Activated CD8-positive, alpha-beta T cell treated with anti-CD3 and anti-CD28 coated beads, Interleukin-2, amount 10 ng/mL, durations not matched to agents 7 days and 5 days (primary cell): ENCODE measurements around the gene STRAP. TPM values are rescaled to one million over a fixed set of nuclear protein-coding genes. Genes with fewer than 3 reads are reported as not detected.

Experiments
- ATAC-seq: fragments of 150-1000 bp; cut with Tn5 transposase; one replicate; pipeline ENCODE4 v1.10.0; 2021; ENCODE audit warnings: moderate library complexity
- CTCF ChIA-PET: fragments of 350-600 bp; sonication (Branson Sonifier 250); formaldehyde crosslinking; loops from one replicate; lab custom pipeline; 2021; ENCODE audit warnings: antibody characterized with exemption; lab: Charles Lee
- POLR2A ChIA-PET: fragments of 350-600 bp; sonication (Branson Sonifier 250); formaldehyde crosslinking; loops from one replicate; lab custom pipeline; 2021; ENCODE audit warnings: antibody characterized with exemption; lab: Charles Lee
- DNase-seq: peaks from one replicate; pipeline ENCODE4 v3.0.0-alpha.2; 2020
- H3K27ac Mint-ChIP-seq: one replicate; pipeline ENCODE4 v1.8.0; 2021; ENCODE audit warnings: mild to moderate bottlenecking, mixed read lengths
- H3K27me3 Mint-ChIP-seq: one replicate; pipeline ENCODE4 v1.8.0; 2021; ENCODE audit warnings: low read depth, mixed read lengths
- H3K36me3 Mint-ChIP-seq: one replicate; pipeline ENCODE4 v1.8.0; 2021; ENCODE audit warnings: low read depth, mixed read lengths
- H3K4me1 Mint-ChIP-seq: one replicate; pipeline ENCODE4 v1.8.0; 2021; ENCODE audit warnings: low read depth, mixed read lengths
- H3K4me3 Mint-ChIP-seq: one replicate; pipeline ENCODE4 v1.8.0; 2021; ENCODE audit warnings: mild to moderate bottlenecking, mixed read lengths
- H3K9me3 Mint-ChIP-seq: one replicate; pipeline ENCODE4 v1.8.0; 2022; ENCODE audit warnings: mixed read lengths; ENCODE audit not compliant: insufficient read depth
- total RNA-seq, 2 experiments: library from RNA; stranded (reverse); gene quantifications; one replicate each; pipeline ENCODE4 v1.2.3, GENCODE V29; 2021

STRAP gene
- total RNA-seq, 2 experiments from 2014 or later: 87.5 to 90.8 TPM

GRCh38 chr12:15853877-15854276 is 28.3 kb upstream of the STRAP start:
- DNase-seq: no peak
- Mint-ChIP-seq H3K9me3 (no peaks in the 10 kb centered on the region), H3K27ac (no peak overlapping the region), H3K36me3 (no peaks in the 10 kb centered on the region), H3K4me3 (no peak overlapping the region), H3K4me1 (no peaks in the 10 kb centered on the region), H3K27me3 (peaks cover 8% of the 10 kb centered on the region)
- ChIA-PET CTCF (interaction anchor here (3.9 kb wide), 1 partner anchor 263 kb away, joined by 29 read pairs; no protein-coding TSS in a partner anchor), POLR2A (no interaction called here)
- ATAC-seq: no peak

GRCh38 chr12:15854916-15855315 is 27.3 kb upstream of the STRAP start:
- no peak overlapping the region for H3K27ac Mint-ChIP-seq
- POLR2A ChIA-PET: no interaction called here
- H3K4me1 Mint-ChIP-seq: no peaks in the 10 kb centered on the region

GRCh38 chr12:15855646-15856045 is 26.5 kb upstream of the STRAP start:
- H3K4me3 Mint-ChIP-seq: no peak overlapping the region
- H3K27ac Mint-ChIP-seq: no peak overlapping the region

More at GRCh38 chr12:15854916-15855315, 27.3 kb upstream of the STRAP start:
- CTCF ChIA-PET: interaction anchor here (1.0 to 3.9 kb wide), 6 partner anchors 8 to 327 kb away, joined by 4 to 29 read pairs (median 6); no protein-coding TSS in a partner anchor
- Mint-ChIP-seq H3K4me3 (no peak overlapping the region), H3K36me3 (no peaks in the 10 kb centered on the region), H3K9me3 (no peaks in the 10 kb centered on the region), H3K27me3 (peaks cover 10% of the 10 kb centered on the region)
- no peak for ATAC-seq
- DNase-seq: no peak

GRCh38 chr12:15856097-15856982 is 25.8 kb upstream of the STRAP start:
- H3K36me3 Mint-ChIP-seq: no peaks in the 10 kb centered on the region
- peak; percentile 65 for ATAC-seq
- DNase-seq: peak; percentile 69
- H3K27me3 Mint-ChIP-seq: peaks cover 16% of the 10 kb centered on the region
- no peak overlapping the region for H3K27ac Mint-ChIP-seq
- no peaks in the 10 kb centered on the region for H3K9me3 Mint-ChIP-seq
- CTCF ChIA-PET: interaction anchor here (0.6 to 3.9 kb wide), 20 partner anchors 9 to 333 kb away, joined by 3 to 32 read pairs (median 4); partner anchors contain the start of genes DERA and EPS8
- H3K4me1 Mint-ChIP-seq: no peaks in the 10 kb centered on the region
- H3K4me3 Mint-ChIP-seq: no peak overlapping the region
- POLR2A ChIA-PET: interaction anchor here (0.8 kb wide), 1 partner anchor 266 kb away, joined by 3 read pairs; no protein-coding TSS in a partner anchor

More at GRCh38 chr12:15855646-15856045, 26.5 kb upstream of the STRAP start:
- DNase-seq (no peak), ATAC-seq (no peak)
- POLR2A ChIA-PET: interaction anchor here (0.8 kb wide), 1 partner anchor 265 kb away, joined by 3 read pairs; no protein-coding TSS in a partner anchor
- Mint-ChIP-seq H3K4me1 (no peaks in the 10 kb centered on the region), H3K36me3 (no peaks in the 10 kb centered on the region), H3K9me3 (no peaks in the 10 kb centered on the region), H3K27me3 (peaks cover 13% of the 10 kb centered on the region)
- CTCF ChIA-PET: interaction anchor here (0.9 to 3.9 kb wide), 11 partner anchors 9 to 332 kb away, joined by 3 to 29 read pairs (median 4); no protein-coding TSS in a partner anchor

GRCh38 chr12:15858353-15858752 is 23.8 kb upstream of the STRAP start:
- no peaks in the 10 kb centered on the region for H3K4me1 Mint-ChIP-seq
- ATAC-seq (no peak), DNase-seq (no peak)
- H3K4me3 Mint-ChIP-seq: no peak overlapping the region
- ChIA-PET CTCF (interaction anchor here (0.7 to 2.9 kb wide), 9 partner anchors 13 to 326 kb away, joined by 3 to 32 read pairs (median 5); partner anchors contain the start of genes DERA and EPS8), POLR2A (interaction anchor here (0.9 kb wide), 1 partner anchor 70 kb away, joined by 3 read pairs; no protein-coding TSS in a partner anchor)
- peaks cover 20% of the 10 kb centered on the region for H3K27me3 Mint-ChIP-seq
- no peak overlapping the region for H3K27ac Mint-ChIP-seq
- H3K9me3 Mint-ChIP-seq: no peaks in the 10 kb centered on the region
- no peaks in the 10 kb centered on the region for H3K36me3 Mint-ChIP-seq

- Mint-ChIP-seq H3K4me1 (peaks cover 6% of the 10 kb centered on the region), H3K9me3 (no peaks in the 10 kb centered on the region), H3K27me3 (peaks cover 20% of the 10 kb centered on the region), H3K36me3 (no peaks in the 10 kb centered on the region), H3K4me3 (no peak overlapping the region), H3K27ac (no peak overlapping the region)
- ATAC-seq: no peak
- ChIA-PET POLR2A (no interaction called here), CTCF (interaction anchor here (0.7 to 2.9 kb wide), 4 partner anchors 17 to 327 kb away, joined by 4 to 32 read pairs (median 16); no protein-coding TSS in a partner anchor)
- DNase-seq: no peak
Measured at GRCh38 chr12:15859116-15859515, 23.1 kb upstream of the STRAP start.

- Mint-ChIP-seq H3K27ac (no peak overlapping the region), H3K36me3 (no peaks in the 10 kb centered on the region), H3K27me3 (peaks cover 27% of the 10 kb centered on the region), H3K4me1 (peaks cover 7% of the 10 kb centered on the region), H3K9me3 (no peaks in the 10 kb centered on the region), H3K4me3 (no peak overlapping the region)
- ChIA-PET CTCF (interaction anchor here (1.0 kb wide), 1 partner anchor 270 kb away, joined by 3 read pairs; no protein-coding TSS in a partner anchor), POLR2A (no interaction called here)
- no peak for DNase-seq
- ATAC-seq: no peak
Measured at GRCh38 chr12:15861404-15861803, 20.8 kb upstream of the STRAP start.

- Mint-ChIP-seq H3K4me1 (peaks cover 7% of the 10 kb centered on the region), H3K4me3 (no peak overlapping the region), H3K27ac (no peak overlapping the region), H3K27me3 (peaks cover 29% of the 10 kb centered on the region), H3K9me3 (no peaks in the 10 kb centered on the region), H3K36me3 (no peaks in the 10 kb centered on the region)
- ChIA-PET POLR2A (interaction anchor here (1.0 kb wide), 1 partner anchor 20 kb away, joined by 3 read pairs; no protein-coding TSS in a partner anchor), CTCF (no interaction called here)
- ATAC-seq: no peak
- no peak for DNase-seq
Measured at GRCh38 chr12:15862840-15863239, 19.3 kb upstream of the STRAP start.

GRCh38 chr12:15863372-15863771 is 18.8 kb upstream of the STRAP start:
- no peak for ATAC-seq
- Mint-ChIP-seq H3K36me3 (no peaks in the 10 kb centered on the region), H3K9me3 (no peaks in the 10 kb centered on the region), H3K4me1 (peaks cover 7% of the 10 kb centered on the region), H3K4me3 (no peak overlapping the region), H3K27ac (no peak overlapping the region), H3K27me3 (peaks cover 28% of the 10 kb centered on the region)
- CTCF ChIA-PET: interaction anchor here (0.7 to 1.9 kb wide), 4 partner anchors 30 to 587 kb away, joined by 3 to 8 read pairs (median 4); no protein-coding TSS in a partner anchor
- no peak for DNase-seq
- POLR2A ChIA-PET: interaction anchor here (1.0 kb wide), 1 partner anchor 20 kb away, joined by 3 read pairs; no protein-coding TSS in a partner anchor

- peaks cover 7% of the 10 kb centered on the region for H3K4me1 Mint-ChIP-seq
- no peaks in the 10 kb centered on the region for H3K36me3 Mint-ChIP-seq
- H3K9me3 Mint-ChIP-seq: peaks cover 1% of the 10 kb centered on the region
- H3K27me3 Mint-ChIP-seq: peaks cover 26% of the 10 kb centered on the region
- H3K27ac Mint-ChIP-seq: no peak overlapping the region
- peak overlapping the region; percentile 50 for H3K4me3 Mint-ChIP-seq
- DNase-seq: no peak
- ATAC-seq: no peak
- CTCF ChIA-PET: interaction anchor here (0.7 to 1.9 kb wide), 4 partner anchors 30 to 588 kb away, joined by 3 to 8 read pairs (median 4); no protein-coding TSS in a partner anchor
- POLR2A ChIA-PET: no interaction called here
Measured at GRCh38 chr12:15863984-15864383, 18.2 kb upstream of the STRAP start.

- H3K36me3 Mint-ChIP-seq: no peaks in the 10 kb centered on the region
- H3K4me3 Mint-ChIP-seq: no peak overlapping the region
- H3K4me1 Mint-ChIP-seq: peaks cover 7% of the 10 kb centered on the region
- ATAC-seq (no peak), DNase-seq (no peak)
- peaks cover 9% of the 10 kb centered on the region for H3K9me3 Mint-ChIP-seq
- ChIA-PET CTCF (no interaction called here), POLR2A (no interaction called here)
- peaks cover 12% of the 10 kb centered on the region for H3K27me3 Mint-ChIP-seq
- H3K27ac Mint-ChIP-seq: no peak overlapping the region
Measured at GRCh38 chr12:15868186-15868585, 14.0 kb upstream of the STRAP start.
